ENCODE measurements around the gene WDR81. TPM values are rescaled to one million over a fixed set of nuclear protein-coding genes. Genes with fewer than 3 reads are reported as not detected.
"Not testable (repeated sequence)": the region's sequence is repeated elsewhere in the genome, so short reads cannot be mapped to it uniquely, and the experiment has no call there.

WDR81 gene
- total RNA-seq, 3 donors from 2014 or later = 17.3 to 27.3 (median 22.4) TPM

- intact Hi-C loops (cut with DNase I, micrococcal nuclease) = no loop called here
- Histone ChIP-seq H3K36me3 (ENCODE audit: low read depth) (no peaks in the 10 kb centered on the region), H3K4me3 (no peak overlapping the region), H3K4me1 (ENCODE audit: low read depth) (no peaks in the 10 kb centered on the region), H3K9me3 (no peaks in the 10 kb centered on the region)
- TF ChIP-seq, protein P1, sequence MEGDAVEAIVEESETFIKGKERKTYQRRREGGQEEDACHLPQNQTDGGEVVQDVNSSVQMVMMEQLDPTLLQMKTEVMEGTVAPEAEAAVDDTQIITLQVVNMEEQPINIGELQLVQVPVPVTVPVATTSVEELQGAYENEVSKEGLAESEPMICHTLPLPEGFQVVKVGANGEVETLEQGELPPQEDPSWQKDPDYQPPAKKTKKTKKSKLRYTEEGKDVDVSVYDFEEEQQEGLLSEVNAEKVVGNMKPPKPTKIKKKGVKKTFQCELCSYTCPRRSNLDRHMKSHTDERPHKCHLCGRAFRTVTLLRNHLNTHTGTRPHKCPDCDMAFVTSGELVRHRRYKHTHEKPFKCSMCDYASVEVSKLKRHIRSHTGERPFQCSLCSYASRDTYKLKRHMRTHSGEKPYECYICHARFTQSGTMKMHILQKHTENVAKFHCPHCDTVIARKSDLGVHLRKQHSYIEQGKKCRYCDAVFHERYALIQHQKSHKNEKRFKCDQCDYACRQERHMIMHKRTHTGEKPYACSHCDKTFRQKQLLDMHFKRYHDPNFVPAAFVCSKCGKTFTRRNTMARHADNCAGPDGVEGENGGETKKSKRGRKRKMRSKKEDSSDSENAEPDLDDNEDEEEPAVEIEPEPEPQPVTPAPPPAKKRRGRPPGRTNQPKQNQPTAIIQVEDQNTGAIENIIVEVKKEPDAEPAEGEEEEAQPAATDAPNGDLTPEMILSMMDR (IDR thresholded peaks at IDR 0.05) = no peak
- DNase-seq (no peak), ATAC-seq (no peak)
These were observed 33.8 kb upstream of the WDR81 start for GRCh38 chr17:1690544-1691221.

DNA sequence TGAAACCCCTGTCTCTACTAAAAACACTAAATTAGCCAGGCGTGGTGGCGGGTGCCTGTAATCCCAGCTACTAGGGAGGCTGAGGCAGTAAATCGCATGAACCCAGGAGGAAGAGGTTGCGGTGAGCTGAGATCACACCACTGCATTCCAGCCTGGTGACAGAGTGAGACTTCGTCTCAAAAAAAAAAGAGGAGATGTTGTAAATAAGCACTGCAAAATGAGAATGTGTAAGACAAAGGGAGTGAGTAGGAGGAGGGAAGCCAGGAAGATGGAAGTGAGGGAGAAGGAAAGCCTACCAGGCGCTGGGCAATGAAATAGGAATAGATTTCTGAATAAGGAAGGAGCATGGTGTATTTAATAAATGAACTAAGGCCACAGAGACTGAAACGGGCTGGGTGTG, 31.2 kb upstream of the WDR81 start:
- intact Hi-C loops (cut with DNase I, micrococcal nuclease) = no loop called here
- no peak for DNase-seq
- TF ChIP-seq, protein P1 (IDR thresholded peaks at IDR 0.05) = no peak
- Histone ChIP-seq H3K4me1 (ENCODE audit: low read depth) (no peaks in the 10 kb centered on the region), H3K9me3 (no peaks in the 10 kb centered on the region), H3K4me3 (no peak overlapping the region), H3K36me3 (ENCODE audit: low read depth) (no peaks in the 10 kb centered on the region)
- ATAC-seq = no peak

- DNase-seq = no peak
- intact Hi-C loops (cut with DNase I, micrococcal nuclease) = no loop called here
- ATAC-seq = no peak
- no peaks in the 10 kb centered on the region for H3K9me3 ChIP-seq
- no peaks in the 10 kb centered on the region for H3K4me1 ChIP-seq (ENCODE audit: low read depth)
- TF ChIP-seq, protein P1 (IDR thresholded peaks at IDR 0.05) = no peak
- no peak overlapping the region for H3K4me3 ChIP-seq
- no peaks in the 10 kb centered on the region for H3K36me3 ChIP-seq (ENCODE audit: low read depth)
These were observed 29.1 kb upstream of the WDR81 start for GRCh38 chr17:1695365-1695764.

DNA sequence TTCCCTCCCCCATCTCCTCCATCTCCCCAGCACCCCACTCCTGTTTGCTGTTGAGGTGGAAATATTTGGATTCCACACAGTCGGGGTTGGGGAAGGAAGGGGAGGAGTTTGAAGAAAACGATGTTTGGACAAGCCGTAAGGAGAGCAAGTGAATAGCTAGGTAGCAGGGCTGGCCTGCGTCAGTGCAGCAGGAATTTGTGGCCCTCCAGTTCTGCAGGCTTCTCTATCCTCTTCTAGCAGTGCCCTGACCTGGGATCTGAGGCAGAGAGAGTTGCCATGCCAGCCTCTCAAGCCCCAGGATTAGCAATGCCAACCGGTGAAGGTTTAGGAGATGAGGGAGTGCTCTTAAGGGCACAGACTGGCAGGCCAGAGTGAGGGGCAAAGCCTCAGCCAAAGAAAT, 26.8 kb upstream of the WDR81 start:
- Histone ChIP-seq H3K4me1 (ENCODE audit: low read depth) (no peaks in the 10 kb centered on the region), H3K4me3 (no peak overlapping the region), H3K36me3 (ENCODE audit: low read depth) (no peaks in the 10 kb centered on the region), H3K9me3 (no peaks in the 10 kb centered on the region)
- no peak for ATAC-seq
- intact Hi-C loops (cut with DNase I, micrococcal nuclease) = no loop called here
- no peak for DNase-seq
- TF ChIP-seq, protein P1 (IDR thresholded peaks at IDR 0.05) = no peak

DNA sequence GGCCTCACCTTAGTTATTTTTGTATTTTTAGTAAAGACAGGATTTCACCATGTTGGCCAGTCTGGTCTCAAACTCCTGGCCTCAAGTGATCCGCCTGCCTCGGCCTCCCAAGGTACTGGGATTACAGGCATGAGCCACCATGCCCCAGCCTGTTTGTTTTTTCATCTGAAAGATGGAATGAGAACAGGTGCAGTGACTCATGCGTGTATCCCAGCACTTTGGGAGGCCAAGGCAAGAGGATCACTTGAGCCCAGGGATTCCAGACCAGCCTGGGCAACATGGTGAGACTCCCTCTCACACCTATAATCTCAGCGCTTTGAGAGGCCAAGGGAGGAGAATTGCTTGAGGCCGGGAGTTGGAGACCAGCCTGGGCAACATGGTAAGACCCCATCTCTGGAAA, 24.6 kb upstream of the WDR81 start:
- H3K36me3 ChIP-seq (ENCODE audit: low read depth); intact Hi-C loops (cut with DNase I, micrococcal nuclease); ATAC-seq; DNase-seq; H3K9me3 ChIP-seq; H3K4me1 ChIP-seq (ENCODE audit: low read depth); H3K4me3 ChIP-seq: not testable (repeated sequence)

DNA sequence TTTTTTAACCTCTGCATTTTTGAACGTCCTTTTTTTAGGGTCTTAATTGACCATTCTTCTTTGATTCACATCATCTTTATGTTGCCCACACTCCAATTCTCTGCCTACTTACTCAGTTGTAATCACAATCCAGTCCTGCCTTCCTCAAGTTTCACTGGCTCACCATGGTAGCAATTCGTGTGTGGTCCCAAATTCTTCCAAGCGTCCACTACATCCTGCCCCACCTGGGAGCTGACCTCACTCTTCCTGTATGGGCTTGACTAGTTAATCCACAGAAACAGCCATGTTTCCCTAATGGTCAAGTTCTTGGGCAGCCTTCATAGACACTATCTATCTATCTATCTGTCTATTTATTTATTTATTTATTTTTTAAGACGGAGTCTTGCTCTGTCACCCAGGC, 21.4 kb upstream of the WDR81 start:
- no peaks in the 10 kb centered on the region for H3K4me1 ChIP-seq (ENCODE audit: low read depth)
- no peak overlapping the region for H3K4me3 ChIP-seq
- no peaks in the 10 kb centered on the region for H3K9me3 ChIP-seq
- H3K36me3 ChIP-seq (ENCODE audit: low read depth) = no peaks in the 10 kb centered on the region
- ATAC-seq (no peak), DNase-seq (no peak)
- TF ChIP-seq, protein P1 (IDR thresholded peaks at IDR 0.05) = no peak
- intact Hi-C loops (cut with DNase I, micrococcal nuclease) = no loop called here
